Measurements from ENCODE around the gene PDIK1L. TPM values are rescaled to one million over a fixed set of nuclear protein-coding genes. Genes with fewer than 3 reads are reported as not detected.

Gene PDIK1L
- total and polyA plus RNA-seq, 9 of the 15 experiments (the other 6 are each of a cell fraction or from before 2014, with no cell fraction given): 12.8 to 30.2 (median 21.5) TPM

DNA sequence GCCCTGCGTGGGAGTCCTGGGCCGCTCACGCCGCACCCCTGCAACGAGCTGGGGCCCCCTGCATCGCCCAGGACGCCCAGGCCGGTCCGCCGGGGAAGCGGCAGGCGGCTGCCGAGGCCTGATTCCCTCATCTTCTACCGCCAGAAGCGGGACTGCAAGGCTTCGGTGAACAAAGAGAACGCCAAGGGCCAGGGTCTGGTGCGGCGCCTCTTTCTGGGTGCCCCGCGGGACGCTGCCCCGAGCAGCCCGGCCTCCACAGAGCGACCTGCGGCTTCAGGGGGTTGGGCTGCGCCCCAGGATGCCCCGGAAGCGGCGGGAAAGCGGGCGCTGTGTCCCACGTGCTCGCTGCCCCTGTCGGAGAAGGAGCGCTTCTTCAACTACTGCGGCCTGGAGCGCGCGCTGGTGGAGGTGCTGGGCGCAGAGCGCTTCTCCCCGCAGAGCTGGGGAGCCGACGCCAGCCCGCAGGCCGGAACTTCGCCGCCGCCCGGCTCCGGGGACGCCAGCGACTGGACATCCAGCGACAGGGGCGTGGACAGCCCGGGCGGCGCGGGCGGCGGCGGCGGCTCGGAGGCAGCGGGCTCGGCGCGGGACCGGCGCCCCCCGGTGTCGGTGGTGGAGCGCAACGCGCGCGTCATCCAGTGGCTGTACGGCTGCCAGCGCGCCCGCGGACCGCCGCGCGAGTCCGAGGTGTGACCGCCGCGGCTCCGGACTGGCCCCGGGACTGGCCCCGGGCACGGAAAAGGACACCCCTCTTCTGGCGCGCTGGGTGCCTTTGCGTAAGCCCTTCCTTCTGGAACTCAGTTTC is 50.0 kb downstream of the PDIK1L start (continued):
- TF ChIP-seq, protein P1, sequence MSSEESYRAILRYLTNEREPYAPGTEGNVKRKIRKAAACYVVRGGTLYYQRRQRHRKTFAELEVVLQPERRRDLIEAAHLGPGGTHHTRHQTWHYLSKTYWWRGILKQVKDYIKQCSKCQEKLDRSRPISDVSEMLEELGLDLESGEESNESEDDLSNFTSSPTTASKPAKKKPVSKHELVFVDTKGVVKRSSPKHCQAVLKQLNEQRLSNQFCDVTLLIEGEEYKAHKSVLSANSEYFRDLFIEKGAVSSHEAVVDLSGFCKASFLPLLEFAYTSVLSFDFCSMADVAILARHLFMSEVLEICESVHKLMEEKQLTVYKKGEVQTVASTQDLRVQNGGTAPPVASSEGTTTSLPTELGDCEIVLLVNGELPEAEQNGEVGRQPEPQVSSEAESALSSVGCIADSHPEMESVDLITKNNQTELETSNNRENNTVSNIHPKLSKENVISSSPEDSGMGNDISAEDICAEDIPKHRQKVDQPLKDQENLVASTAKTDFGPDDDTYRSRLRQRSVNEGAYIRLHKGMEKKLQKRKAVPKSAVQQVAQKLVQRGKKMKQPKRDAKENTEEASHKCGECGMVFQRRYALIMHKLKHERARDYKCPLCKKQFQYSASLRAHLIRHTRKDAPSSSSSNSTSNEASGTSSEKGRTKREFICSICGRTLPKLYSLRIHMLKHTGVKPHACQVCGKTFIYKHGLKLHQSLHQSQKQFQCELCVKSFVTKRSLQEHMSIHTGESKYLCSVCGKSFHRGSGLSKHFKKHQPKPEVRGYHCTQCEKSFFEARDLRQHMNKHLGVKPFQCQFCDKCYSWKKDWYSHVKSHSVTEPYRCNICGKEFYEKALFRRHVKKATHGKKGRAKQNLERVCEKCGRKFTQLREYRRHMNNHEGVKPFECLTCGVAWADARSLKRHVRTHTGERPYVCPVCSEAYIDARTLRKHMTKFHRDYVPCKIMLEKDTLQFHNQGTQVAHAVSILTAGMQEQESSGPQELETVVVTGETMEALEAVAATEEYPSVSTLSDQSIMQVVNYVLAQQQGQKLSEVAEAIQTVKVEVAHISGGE (CRISPR knock-in tag; IDR thresholded peaks at IDR 0.05): peak in 1 of 3 experiments; percentile 71; a peak in 2 of 6 replicates
- TF ChIP-seq ZNF717 (CRISPR knock-in tag; IDR thresholded peaks at IDR 0.05) (no peak), ZNF586 (CRISPR knock-in tag; conservative IDR thresholded peaks at IDR 0.05) (no peak), CBX5 (IDR thresholded peaks at IDR 0.05; ENCODE audit: borderline replicate concordance, low read depth) (no peak), EZH2 (IDR thresholded peaks at IDR 0.05; ENCODE audit: borderline replicate concordance, low read depth, low read length) (no peak), RUNX1 (IDR thresholded peaks at IDR 0.05; ENCODE audit: low read depth) (no peak), FOXM1 (IDR thresholded peaks at IDR 0.05; ENCODE audit: low read depth) (no peak), FOXM1 (CRISPR knock-in tag; IDR thresholded peaks at IDR 0.05; ENCODE audit: low read depth) (peak; percentile 93), SUPT5H (IDR thresholded peaks at IDR 0.05) (peak; percentile 68), OTX1 (CRISPR knock-in tag; IDR thresholded peaks at IDR 0.05) (no peak), MECOM (CRISPR knock-in tag; IDR thresholded peaks at IDR 0.05) (peak; percentile 59; the same call in 1 of the 2 replicates), POLR2H (tag; IDR thresholded peaks at IDR 0.05; ENCODE audit: low read depth) (no peak), TEAD1 (CRISPR knock-in tag; IDR thresholded peaks at IDR 0.05) (peak; percentile 76 to 91; a peak in 3 of 4 replicates), SMARCC2 (IDR thresholded peaks at IDR 0.05; ENCODE audit: low read depth) (peak; percentile 33; the same call in 1 of the 2 replicates), PCBP1 (IDR thresholded peaks at IDR 0.05; ENCODE audit: low read depth, low read length, poor library complexity, severe bottlenecking) (peak; percentile 75), ZNF655 (CRISPR knock-in tag; IDR thresholded peaks at IDR 0.05) (no peak), ETV5 (CRISPR knock-in tag; IDR thresholded peaks at IDR 0.05; ENCODE audit: low read depth) (peak; percentile 90), NEUROD1 (IDR thresholded peaks at IDR 0.05; ENCODE audit: borderline replicate concordance, low read depth, low read length, partially characterized antibody) (no peak), ZBTB8A (IDR thresholded peaks at IDR 0.05; ENCODE audit: partially characterized antibody) (no peak)
- TF ChIP-seq, protein P2, sequence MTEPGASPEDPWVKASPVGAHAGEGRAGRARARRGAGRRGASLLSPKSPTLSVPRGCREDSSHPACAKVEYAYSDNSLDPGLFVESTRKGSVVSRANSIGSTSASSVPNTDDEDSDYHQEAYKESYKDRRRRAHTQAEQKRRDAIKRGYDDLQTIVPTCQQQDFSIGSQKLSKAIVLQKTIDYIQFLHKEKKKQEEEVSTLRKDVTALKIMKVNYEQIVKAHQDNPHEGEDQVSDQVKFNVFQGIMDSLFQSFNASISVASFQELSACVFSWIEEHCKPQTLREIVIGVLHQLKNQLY (CRISPR knock-in tag; conservative IDR thresholded peaks at IDR 0.05): peak in 1 of 2 experiments; percentile 77; a peak in 2 of 4 replicates
- TF ChIP-seq, protein P3, sequence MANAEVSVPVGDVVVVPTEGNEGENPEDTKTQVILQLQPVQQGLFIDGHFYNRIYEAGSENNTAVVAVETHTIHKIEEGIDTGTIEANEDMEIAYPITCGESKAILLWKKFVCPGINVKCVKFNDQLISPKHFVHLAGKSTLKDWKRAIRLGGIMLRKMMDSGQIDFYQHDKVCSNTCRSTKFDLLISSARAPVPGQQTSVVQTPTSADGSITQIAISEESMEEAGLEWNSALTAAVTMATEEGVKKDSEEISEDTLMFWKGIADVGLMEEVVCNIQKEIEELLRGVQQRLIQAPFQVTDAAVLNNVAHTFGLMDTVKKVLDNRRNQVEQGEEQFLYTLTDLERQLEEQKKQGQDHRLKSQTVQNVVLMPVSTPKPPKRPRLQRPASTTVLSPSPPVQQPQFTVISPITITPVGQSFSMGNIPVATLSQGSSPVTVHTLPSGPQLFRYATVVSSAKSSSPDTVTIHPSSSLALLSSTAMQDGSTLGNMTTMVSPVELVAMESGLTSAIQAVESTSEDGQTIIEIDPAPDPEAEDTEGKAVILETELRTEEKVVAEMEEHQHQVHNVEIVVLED (CRISPR knock-in tag; IDR thresholded peaks at IDR 0.05): peak; percentile 41; the same call in 1 of the 2 replicates
